ENCODE measurements around the gene CAMK2A.

CAMK2A gene

DNA sequence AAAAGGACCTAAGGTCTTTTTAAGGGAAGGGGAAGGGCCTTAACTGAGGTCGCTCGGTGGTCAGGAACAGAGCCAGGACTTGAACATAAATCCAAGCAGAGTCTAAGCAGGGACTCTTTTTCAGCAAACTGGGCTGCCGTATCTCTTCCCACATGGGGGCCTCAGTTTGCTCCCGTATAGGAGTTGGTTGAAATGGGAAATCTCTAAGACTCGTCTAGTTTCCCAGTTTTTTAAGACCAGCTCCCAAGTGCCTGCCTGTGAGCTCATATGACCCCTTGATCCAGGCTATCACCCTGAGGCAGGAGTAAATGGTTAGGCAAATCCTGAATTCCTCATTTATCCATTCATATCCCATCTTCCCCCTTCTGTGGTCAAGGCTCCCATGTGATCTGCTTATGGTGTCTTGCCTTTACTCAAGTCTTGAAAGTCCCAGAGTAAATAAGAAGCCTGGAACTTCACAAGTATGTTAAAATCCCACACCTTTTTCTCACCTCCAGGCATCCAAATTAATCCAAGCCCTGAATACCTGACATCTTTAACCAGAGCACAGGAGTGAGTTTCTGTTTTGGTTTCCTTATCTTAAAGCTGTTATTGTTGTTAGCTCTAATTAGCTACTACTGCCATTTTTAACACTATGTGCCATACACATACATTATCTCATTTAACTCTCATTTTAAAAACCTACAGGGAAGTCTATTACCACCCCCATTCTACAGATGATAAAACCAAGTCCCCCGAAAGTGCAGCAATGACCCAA lies 10.2 kb upstream of the CAMK2A start:
- no peak for DNase-seq

GRCh38 chr5:150298701-150299451 lies 9.3 kb upstream of the CAMK2A start:
- no peak for DNase-seq

DNA sequence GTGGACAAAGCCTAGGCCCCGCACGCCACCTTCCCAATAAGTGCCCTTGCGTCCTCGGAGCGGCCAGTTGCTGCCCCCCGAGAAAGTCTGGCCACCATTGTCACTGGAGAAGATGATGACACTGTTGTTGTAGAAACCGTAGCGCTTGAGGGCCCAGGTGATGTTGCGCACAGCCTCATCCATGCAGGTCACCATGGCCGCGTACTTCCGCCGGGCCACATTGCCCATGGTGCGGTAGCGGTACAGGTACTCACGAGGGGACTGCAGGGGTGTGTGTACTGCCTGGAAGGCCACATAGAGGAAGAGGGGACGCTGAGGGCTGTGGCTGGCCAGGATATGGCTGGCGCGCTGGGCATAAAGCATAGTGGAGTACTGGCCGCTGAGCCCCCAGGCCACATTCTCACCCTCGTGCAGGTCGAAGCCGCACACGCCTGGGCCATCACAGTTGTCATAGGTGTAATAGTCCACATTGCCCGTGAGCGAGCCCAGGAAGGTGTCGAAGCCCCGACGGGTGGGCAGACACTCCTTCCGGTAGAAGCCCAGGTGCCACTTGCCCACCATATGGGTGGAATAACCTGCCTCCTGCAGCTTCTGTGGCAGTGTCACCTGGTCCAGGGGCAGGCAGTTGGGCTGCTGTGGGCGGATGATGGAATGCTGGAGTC lies 8.5 kb upstream of the CAMK2A start:
- no peak for DNase-seq

- DNase-seq = no peak
These were observed 7.8 kb upstream of the CAMK2A start for GRCh38 chr5:150297236-150297890.

DNA sequence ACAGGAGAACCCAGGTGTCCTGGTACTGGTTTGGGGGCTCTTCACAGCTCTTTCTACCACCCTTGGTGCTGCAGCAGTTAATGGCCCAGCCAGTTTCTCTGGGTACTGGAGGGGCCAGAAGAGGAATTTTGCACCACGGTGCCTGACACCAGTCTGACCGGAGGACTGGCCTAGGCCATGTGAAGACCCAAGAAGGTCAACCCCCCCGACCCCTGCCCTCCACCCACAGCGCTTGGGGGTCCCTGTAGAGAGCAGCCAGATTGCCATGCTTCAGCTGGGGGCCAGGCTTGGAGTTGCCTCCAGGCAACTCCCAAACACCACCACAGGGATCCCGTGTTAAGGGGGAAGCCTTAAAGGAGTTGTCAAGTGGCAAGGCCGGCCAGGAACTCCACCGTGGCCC lies 6.9 kb upstream of the CAMK2A start:
- no peak for DNase-seq

DNA sequence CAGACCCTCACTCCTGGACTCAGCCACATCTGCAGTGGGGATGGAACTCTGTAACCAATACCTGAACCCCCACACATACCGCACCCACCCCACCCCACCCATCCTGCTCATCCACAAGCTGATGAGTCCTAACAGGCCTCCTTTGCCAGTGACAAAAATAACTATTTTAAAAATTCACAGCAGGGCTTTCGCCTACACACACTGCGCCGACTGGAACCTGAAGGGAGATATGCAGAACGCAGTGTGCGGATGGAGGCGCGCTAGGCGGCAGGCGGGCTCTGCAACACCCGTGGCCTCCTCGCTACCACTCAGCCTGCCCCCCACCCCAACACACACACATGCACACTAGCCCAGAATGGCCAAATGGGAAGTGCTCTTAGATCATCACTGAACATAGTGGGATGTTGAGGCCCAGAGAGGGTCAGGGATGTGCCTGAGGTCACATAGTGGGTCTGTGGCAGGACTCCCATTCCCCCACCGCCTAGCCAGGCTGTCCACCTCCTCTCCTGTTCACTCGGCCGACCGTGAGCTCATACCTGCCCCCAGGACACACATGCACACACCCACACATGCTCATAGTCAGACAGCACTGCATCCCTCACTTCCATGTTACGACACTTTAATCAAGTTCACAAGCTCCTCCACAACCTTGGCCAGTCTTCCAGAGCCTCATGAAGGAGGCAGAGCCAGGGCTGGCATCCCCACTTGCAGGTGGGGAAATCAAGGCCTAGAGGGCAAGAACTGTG lies 6.3 kb upstream of the CAMK2A start:
- DNase-seq = no peak

DNA sequence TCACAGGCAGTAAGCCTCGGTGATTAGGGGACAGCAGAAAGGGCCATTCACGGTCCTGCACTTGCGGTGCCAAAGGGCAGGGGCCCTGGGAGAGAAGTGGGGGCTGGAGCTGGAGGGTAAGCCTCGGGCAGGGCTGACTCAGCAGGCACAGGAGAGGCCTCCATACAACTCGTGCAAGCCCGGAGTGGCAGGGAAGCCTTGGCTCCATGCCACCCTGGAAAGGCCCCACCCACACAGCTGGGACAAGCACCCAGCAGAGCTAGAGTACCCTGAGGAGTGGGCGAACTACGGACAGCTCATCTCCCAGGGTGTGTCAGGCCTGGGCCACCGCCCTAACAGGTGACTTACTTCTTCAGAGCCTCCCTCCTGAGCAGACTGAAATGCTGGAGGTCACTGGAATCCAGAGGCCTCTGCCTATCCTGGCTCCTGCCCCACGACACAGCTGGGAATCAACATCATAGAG lies 5.6 kb upstream of the CAMK2A start:
- DNase-seq = no peak

DNA sequence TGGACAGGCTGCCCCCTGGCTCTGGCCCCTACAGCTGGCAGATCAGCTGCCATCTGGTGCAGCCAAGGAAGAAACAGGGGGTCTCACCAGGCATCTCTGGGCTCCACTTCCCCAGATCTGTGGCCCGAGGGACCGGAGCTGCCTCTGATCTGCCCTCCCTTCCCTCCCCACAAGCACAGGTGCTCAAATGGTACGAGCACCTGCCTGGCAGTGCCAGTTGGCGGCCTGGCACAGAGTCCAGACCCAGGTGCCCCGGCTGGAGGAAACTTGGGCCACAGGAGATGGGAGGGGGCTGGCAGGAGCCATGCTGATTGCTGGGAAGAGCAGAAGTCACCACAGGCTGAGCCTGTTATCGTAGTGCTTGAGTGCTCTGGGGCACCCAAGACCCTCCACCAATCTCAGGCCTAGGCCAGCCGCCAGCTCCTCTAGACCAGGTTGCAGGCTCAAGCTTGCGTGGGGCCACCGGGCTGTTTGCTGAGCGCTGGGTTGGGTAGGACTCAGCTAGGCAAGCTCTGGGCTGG lies 5.0 kb upstream of the CAMK2A start:
- DNase-seq = no peak

GRCh38 chr5:150293091-150293941 lies 3.7 kb upstream of the CAMK2A start:
- DNase-seq = no peak

- no peak for DNase-seq
These were observed 2.1 kb upstream of the CAMK2A start for GRCh38 chr5:150291388-150292385.

DNA sequence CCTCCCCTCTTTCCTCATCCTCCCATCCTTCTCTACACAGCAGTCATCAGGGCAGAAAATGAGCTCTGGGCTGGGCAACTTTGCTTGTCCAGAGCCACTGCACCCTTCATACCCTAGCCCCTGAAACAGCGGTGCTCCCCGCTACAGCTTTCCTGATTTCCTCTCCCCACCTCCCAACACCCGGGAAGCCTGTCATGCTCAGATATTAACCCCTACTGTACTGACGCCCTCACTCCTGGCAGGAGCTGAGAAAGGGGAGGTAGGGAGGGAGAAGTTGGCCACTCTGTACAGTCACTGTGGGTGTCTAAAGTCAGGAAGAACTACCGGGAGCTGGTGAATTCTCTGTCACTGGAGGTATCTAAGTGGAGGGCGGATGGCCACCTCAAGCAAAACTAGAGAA lies 782 bp downstream of the CAMK2A start:
- DNase-seq = no peak

- DNase-seq = no peak
These were observed 1.2 kb downstream of the CAMK2A start for GRCh38 chr5:150288361-150288760.

- no peak for DNase-seq
These were observed 2.8 kb downstream of the CAMK2A start for GRCh38 chr5:150286820-150287219.

GRCh38 chr5:150285114-150285513 lies 4.5 kb downstream of the CAMK2A start:
- DNase-seq = no peak

DNA sequence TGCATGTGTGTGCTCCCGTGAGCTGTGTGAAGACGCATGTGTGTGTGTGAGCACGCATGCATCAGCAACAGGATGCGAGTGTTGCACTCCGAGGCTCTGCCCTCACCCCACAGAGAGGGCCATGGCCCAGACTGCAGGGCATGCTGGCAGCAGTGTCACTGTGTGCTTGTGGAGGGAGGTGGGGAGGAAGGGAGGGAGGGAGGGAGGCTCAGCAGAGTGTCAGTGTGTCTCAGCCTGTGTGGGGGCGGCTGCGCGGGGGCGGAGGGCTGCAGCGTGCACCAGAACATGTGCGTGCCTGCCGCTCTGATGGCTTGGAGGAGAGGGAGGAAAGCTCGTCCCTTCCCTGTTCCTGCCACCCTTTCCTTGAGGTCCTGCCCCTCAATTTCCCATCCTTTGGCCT lies 5.3 kb downstream of the CAMK2A start:
- no peak for DNase-seq

GRCh38 chr5:150283904-150284303 lies 5.7 kb downstream of the CAMK2A start:
- DNase-seq = no peak

DNA sequence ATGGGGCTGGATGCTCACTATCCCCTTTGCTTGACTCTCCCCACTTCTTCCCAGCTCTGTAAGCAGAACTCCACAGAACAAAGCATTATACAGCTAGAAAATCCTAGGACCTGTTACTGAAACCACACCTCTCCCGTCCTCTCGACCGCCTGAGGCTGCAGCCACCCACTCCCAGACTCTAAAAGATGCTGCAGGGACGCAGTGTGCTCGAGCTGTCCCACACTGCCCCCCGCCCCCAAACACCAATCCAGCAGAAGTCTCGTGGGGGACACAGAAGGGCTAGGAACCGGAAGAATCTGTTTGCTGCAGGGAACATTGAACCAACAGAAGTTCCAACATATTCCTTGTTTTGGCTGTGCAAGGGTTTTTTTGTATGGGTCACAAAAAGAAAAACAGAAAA lies 7.6 kb downstream of the CAMK2A start:
- DNase-seq = no peak

GRCh38 chr5:150279330-150280020 lies 10.1 kb downstream of the CAMK2A start:
- no peak for DNase-seq

DNA sequence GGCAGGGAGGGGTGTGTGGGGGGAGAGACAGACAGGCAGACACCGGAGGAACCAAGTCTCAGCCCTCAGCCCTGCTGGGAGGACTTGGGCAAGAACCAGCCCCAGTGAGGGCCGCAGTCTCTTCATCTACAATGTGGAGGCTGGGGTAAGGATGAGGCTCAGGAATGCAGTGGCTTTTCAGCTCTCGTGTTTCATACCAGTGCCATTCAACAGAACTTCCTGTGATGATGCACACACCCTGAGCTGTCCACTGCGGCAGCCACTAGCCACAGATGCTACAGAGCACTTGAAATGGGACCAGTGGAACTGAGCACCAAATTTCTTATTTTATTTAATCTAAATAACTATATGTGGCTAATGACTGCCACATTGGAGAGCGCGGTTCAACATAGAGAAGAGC lies 10.7 kb downstream of the CAMK2A start:
- DNase-seq = no peak
